ENCODE data around the gene SNX25.

GRCh38 chr4:185211035-185211434 is 1.6 kb downstream of the SNX25 start:
- TF ChIP-seq CTCF (IDR thresholded peaks at IDR 0.05; ENCODE audit: poor library complexity, severe bottlenecking) (no peak), TAF1 (IDR thresholded peaks at IDR 0.05; ENCODE audit: low read depth) (no peak), EP300 (conservative IDR thresholded peaks at IDR 0.05; ENCODE audit: poor library complexity, severe bottlenecking) (no peak), POLR2AphosphoS5 (IDR thresholded peaks at IDR 0.05) (no peak), RAD21 (conservative IDR thresholded peaks at IDR 0.05) (no peak), REST (IDR thresholded peaks at IDR 0.05; ENCODE audit: borderline replicate concordance) (no peak), EZH2 (IDR thresholded peaks at IDR 0.05; ENCODE audit: borderline replicate concordance, insufficient read depth, low read length, poor library complexity, severe bottlenecking) (no peak), SMC3 (conservative IDR thresholded peaks at IDR 0.05; ENCODE audit: poor library complexity) (no peak)

Data from neural cell (in vitro differentiated cells).